WTC11 (cell line): ENCODE results near the gene SLC43A3. TPM values are rescaled to one million over a fixed set of nuclear protein-coding genes. Genes with fewer than 3 reads are reported as not detected.

Experiments
- ATAC-seq: fragments of 200-7000 bp; cut with Tn5 transposase; 2 replicates; pipeline ENCODE4 v1.10.0; 2021; ENCODE audit warnings: mild to moderate bottlenecking, moderate library complexity
- CTCF ChIA-PET: fragments of 300-600 bp; sonication (Branson Sonifier 250); formaldehyde crosslinking; loops from one replicate; lab custom pipeline; 2021; ENCODE audit warnings: antibody characterized with exemption; lab: Charles Lee
- POLR2A ChIA-PET: fragments of 350-600 bp; sonication (Branson Sonifier 250); formaldehyde crosslinking; loops from one replicate; lab custom pipeline; 2021; ENCODE audit warnings: antibody characterized with exemption; lab: Charles Lee
- DNase-seq: peaks from one replicate; pipeline ENCODE4 v3.0.0; 2021; ENCODE audit warnings: low spot score
- H3K27ac Mint-ChIP-seq: 2 replicates; pipeline ENCODE4 v1.8.0; 2021; ENCODE audit warnings: mixed read lengths
- H3K27me3 Mint-ChIP-seq: 2 replicates; pipeline ENCODE4 v1.8.0; 2021; ENCODE audit warnings: low read depth, mild to moderate bottlenecking, moderate library complexity, mixed read lengths
- H3K36me3 Mint-ChIP-seq: 2 replicates; pipeline ENCODE4 v1.8.0; 2021; ENCODE audit warnings: mixed read lengths
- H3K4me1 Mint-ChIP-seq: 2 replicates; pipeline ENCODE4 v1.8.0; 2022; ENCODE audit warnings: mixed read lengths
- H3K4me3 Mint-ChIP-seq: 2 replicates; pipeline ENCODE4 v1.8.0; 2021; ENCODE audit warnings: mild to moderate bottlenecking, moderate library complexity, mixed read lengths
- H3K9me3 Mint-ChIP-seq: 2 replicates; pipeline ENCODE4 v1.8.0; 2021; ENCODE audit warnings: mixed read lengths
- ATF1 ChIP-seq: sonication (generic); formaldehyde crosslinking; IDR thresholded peaks from 2 replicates; pipeline ENCODE4 v1.8.1; 2023; ENCODE audit warnings: mild to moderate bottlenecking, moderate library complexity, missing genetic modification reagents
- CBFB ChIP-seq: sonication (generic); formaldehyde crosslinking; IDR thresholded peaks from 2 replicates; pipeline ENCODE4 v1.8.1; 2022; ENCODE audit warnings: mild to moderate bottlenecking, low read depth, missing genetic modification reagents
- KAT7 ChIP-seq: sonication (generic); formaldehyde crosslinking; IDR thresholded peaks from 2 replicates; pipeline ENCODE4 v1.8.1; 2023; ENCODE audit warnings: missing genetic modification reagents, mild to moderate bottlenecking, borderline replicate concordance
- NFATC4 ChIP-seq: fragments of 250-450 bp; sonication (Bioruptor Pico); IDR thresholded peaks from 2 replicates; pipeline ENCODE4 v1.9.0; 2021; ENCODE audit warnings: mild to moderate bottlenecking
- PRRX2 ChIP-seq: fragments of 250-450 bp; sonication (Bioruptor Pico); IDR thresholded peaks from 2 replicates; pipeline ENCODE4 v1.8.0; 2021; ENCODE audit warnings: mild to moderate bottlenecking
- TEAD4 ChIP-seq: sonication (generic); formaldehyde crosslinking; IDR thresholded peaks from 2 replicates; pipeline ENCODE4 v1.8.0; 2022; ENCODE audit warnings: mild to moderate bottlenecking, missing genetic modification reagents
- ZNF232 ChIP-seq: sonication (generic); formaldehyde crosslinking; IDR thresholded peaks from 2 replicates; pipeline ENCODE4 v1.8.0; 2022; ENCODE audit warnings: mild to moderate bottlenecking, missing genetic modification reagents
- total RNA-seq: library from RNA; stranded (reverse); gene quantifications from 3 replicates; pipeline ENCODE4 v1.2.3, GENCODE V29; 2021
- TF ChIP-seq, protein P1 (sequence below): fragments of 250-450 bp; sonication (Bioruptor Pico); IDR thresholded peaks from 2 replicates; pipeline ENCODE4 v2.1.2; 2022; ENCODE audit warnings: mild to moderate bottlenecking, moderate library complexity
- TF ChIP-seq, protein P2 (sequence below): fragments of 250-450 bp; sonication (Bioruptor Pico); conservative IDR thresholded peaks from 2 replicates; pipeline ENCODE4 v1.9.0; 2021; ENCODE audit warnings: mild to moderate bottlenecking
- TF ChIP-seq, protein P3 (sequence below): fragments of 200-600 bp; IDR thresholded peaks from 2 replicates; pipeline ENCODE4 v1.8.0; 2022; ENCODE audit warnings: antibody characterized with exemption
- TF ChIP-seq, protein P4 (sequence below): sonication (generic); formaldehyde crosslinking; IDR thresholded peaks from 2 replicates; pipeline ENCODE4 v1.8.0; 2023; ENCODE audit warnings: missing genetic modification reagents
- TF ChIP-seq, protein P5 (sequence below): sonication (generic); formaldehyde crosslinking; IDR thresholded peaks from 2 replicates; pipeline ENCODE4 v1.8.0; 2022; ENCODE audit warnings: missing genetic modification reagents
- TF ChIP-seq, protein P6 (sequence below): sonication (generic); formaldehyde crosslinking; IDR thresholded peaks from 2 replicates; pipeline ENCODE4 v1.8.0; 2023; ENCODE audit warnings: missing genetic modification reagents, mild to moderate bottlenecking, borderline replicate concordance

SLC43A3 gene
- total RNA-seq, 1 experiment from 2014 or later, result 22.6 TPM

DNA sequence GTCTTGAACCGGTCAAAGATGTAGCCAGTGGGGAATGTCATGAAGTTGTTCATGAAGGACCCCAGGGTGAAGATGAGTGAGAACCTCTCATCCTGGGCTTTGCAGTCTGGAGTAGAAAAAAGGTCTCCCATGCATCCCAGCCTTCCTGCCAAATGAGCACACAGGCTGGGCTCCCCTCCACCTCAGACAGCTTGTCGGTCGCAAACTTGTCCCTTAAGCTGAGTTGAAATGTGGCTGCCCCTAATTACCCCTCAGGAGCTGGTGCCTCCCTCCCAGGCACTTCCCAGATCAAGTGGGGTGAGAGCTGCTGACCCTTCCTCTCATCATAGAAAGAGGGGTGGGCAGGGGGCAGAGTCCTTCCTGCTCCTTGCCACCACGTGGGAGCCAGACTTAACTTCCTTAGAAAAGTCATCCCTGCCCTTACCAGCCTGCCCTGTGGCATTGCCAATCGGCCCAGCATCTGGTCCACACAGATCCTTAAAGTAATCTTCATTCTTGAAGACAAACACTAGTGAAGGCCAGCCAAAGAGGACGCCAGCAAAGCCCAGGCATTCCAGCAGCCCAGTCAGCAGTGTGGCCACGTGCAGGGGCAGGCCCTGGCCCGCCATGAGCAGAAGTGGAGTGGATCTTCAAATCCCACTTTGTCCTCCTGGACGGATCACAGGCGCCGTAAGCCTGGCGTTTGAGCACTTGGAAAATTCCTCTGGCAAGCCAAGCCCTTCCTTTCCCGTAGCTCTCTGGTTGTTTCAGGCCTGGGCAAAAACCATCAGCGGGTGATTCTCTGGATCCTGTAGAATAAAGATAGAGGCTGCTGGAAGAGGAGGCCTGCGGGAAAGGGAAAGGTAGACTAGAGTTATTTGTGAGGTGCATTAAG, 1.1 kb downstream of the SLC43A3 start:
- ChIA-PET CTCF (interaction anchor here (0.6 to 4.2 kb wide), 13 partner anchors 10 to 179 kb away, joined by 3 to 26 read pairs (median 4); no protein-coding TSS in a partner anchor), POLR2A (interaction anchor here (0.6 kb wide), 2 partner anchors 76 to 226 kb away, joined by 3 read pairs; no protein-coding TSS in a partner anchor)
- peak overlapping the region; percentile 72 for H3K4me3 Mint-ChIP-seq
- DNase-seq, result no peak
- peaks cover 27% of the 10 kb centered on the region for H3K4me1 Mint-ChIP-seq
- TF ChIP-seq ATF1 (no peak), CBFB (CRISPR knock-in tag) (no peak), KAT7 (CRISPR knock-in tag) (no peak), ZNF232 (no peak), PRRX2 (CRISPR knock-in tag) (no peak), TEAD4 (CRISPR knock-in tag) (no peak), NFATC4 (CRISPR knock-in tag) (no peak)
- TF ChIP-seq, protein P1, sequence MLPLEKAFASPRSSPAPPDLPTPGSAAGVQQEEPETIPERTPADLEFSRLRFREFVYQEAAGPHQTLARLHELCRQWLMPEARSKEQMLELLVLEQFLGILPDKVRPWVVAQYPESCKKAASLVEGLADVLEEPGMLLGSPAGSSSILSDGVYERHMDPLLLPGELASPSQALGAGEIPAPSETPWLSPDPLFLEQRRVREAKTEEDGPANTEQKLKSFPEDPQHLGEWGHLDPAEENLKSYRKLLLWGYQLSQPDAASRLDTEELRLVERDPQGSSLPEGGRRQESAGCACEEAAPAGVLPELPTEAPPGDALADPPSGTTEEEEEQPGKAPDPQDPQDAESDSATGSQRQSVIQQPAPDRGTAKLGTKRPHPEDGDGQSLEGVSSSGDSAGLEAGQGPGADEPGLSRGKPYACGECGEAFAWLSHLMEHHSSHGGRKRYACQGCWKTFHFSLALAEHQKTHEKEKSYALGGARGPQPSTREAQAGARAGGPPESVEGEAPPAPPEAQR, result no peak
- TF ChIP-seq, protein P2, sequence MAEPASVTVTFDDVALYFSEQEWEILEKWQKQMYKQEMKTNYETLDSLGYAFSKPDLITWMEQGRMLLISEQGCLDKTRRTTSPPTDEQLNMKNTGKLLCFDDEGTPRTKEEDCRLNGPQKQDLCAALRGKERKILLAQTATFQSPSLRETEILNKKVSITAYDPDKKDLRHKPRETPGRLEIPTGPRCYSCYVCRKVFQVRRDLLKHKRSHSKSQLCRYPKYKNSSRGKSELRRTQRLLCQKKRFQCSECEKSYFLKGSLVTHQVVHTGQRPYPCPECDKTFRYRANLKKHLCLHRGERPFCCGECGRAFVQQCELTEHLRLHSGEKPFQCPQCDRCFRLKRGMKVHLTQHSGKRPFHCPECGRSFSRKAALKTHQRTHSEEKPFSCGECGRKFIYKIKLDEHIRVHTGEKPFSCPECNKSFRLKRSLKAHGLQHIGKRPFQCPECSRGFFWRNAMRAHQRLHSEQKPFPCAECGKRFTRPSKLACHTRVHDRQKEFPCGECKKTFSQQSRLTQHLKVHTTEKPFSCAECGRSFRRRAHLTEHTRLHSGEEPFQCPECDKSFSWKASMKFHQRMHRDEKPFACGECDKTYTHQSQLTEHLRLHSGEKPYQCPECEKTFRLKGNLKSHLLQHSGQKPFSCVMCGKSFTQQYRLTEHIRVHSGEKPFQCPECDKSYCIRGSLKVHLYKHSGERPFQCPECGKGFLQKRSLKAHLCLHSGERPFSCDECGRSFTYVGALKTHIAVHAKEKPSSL (CRISPR knock-in tag), result no peak
- TF ChIP-seq, protein P3, sequence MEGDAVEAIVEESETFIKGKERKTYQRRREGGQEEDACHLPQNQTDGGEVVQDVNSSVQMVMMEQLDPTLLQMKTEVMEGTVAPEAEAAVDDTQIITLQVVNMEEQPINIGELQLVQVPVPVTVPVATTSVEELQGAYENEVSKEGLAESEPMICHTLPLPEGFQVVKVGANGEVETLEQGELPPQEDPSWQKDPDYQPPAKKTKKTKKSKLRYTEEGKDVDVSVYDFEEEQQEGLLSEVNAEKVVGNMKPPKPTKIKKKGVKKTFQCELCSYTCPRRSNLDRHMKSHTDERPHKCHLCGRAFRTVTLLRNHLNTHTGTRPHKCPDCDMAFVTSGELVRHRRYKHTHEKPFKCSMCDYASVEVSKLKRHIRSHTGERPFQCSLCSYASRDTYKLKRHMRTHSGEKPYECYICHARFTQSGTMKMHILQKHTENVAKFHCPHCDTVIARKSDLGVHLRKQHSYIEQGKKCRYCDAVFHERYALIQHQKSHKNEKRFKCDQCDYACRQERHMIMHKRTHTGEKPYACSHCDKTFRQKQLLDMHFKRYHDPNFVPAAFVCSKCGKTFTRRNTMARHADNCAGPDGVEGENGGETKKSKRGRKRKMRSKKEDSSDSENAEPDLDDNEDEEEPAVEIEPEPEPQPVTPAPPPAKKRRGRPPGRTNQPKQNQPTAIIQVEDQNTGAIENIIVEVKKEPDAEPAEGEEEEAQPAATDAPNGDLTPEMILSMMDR, result no peak
- TF ChIP-seq, protein P4, sequence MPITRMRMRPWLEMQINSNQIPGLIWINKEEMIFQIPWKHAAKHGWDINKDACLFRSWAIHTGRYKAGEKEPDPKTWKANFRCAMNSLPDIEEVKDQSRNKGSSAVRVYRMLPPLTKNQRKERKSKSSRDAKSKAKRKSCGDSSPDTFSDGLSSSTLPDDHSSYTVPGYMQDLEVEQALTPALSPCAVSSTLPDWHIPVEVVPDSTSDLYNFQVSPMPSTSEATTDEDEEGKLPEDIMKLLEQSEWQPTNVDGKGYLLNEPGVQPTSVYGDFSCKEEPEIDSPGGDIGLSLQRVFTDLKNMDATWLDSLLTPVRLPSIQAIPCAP (CRISPR knock-in tag), result no peak
- TF ChIP-seq, protein P5, sequence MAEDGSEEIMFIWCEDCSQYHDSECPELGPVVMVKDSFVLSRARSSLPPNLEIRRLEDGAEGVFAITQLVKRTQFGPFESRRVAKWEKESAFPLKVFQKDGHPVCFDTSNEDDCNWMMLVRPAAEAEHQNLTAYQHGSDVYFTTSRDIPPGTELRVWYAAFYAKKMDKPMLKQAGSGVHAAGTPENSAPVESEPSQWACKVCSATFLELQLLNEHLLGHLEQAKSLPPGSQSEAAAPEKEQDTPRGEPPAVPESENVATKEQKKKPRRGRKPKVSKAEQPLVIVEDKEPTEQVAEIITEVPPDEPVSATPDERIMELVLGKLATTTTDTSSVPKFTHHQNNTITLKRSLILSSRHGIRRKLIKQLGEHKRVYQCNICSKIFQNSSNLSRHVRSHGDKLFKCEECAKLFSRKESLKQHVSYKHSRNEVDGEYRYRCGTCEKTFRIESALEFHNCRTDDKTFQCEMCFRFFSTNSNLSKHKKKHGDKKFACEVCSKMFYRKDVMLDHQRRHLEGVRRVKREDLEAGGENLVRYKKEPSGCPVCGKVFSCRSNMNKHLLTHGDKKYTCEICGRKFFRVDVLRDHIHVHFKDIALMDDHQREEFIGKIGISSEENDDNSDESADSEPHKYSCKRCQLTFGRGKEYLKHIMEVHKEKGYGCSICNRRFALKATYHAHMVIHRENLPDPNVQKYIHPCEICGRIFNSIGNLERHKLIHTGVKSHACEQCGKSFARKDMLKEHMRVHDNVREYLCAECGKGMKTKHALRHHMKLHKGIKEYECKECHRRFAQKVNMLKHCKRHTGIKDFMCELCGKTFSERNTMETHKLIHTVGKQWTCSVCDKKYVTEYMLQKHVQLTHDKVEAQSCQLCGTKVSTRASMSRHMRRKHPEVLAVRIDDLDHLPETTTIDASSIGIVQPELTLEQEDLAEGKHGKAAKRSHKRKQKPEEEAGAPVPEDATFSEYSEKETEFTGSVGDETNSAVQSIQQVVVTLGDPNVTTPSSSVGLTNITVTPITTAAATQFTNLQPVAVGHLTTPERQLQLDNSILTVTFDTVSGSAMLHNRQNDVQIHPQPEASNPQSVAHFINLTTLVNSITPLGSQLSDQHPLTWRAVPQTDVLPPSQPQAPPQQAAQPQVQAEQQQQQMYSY (CRISPR knock-in tag), result no peak
- TF ChIP-seq, protein P6, sequence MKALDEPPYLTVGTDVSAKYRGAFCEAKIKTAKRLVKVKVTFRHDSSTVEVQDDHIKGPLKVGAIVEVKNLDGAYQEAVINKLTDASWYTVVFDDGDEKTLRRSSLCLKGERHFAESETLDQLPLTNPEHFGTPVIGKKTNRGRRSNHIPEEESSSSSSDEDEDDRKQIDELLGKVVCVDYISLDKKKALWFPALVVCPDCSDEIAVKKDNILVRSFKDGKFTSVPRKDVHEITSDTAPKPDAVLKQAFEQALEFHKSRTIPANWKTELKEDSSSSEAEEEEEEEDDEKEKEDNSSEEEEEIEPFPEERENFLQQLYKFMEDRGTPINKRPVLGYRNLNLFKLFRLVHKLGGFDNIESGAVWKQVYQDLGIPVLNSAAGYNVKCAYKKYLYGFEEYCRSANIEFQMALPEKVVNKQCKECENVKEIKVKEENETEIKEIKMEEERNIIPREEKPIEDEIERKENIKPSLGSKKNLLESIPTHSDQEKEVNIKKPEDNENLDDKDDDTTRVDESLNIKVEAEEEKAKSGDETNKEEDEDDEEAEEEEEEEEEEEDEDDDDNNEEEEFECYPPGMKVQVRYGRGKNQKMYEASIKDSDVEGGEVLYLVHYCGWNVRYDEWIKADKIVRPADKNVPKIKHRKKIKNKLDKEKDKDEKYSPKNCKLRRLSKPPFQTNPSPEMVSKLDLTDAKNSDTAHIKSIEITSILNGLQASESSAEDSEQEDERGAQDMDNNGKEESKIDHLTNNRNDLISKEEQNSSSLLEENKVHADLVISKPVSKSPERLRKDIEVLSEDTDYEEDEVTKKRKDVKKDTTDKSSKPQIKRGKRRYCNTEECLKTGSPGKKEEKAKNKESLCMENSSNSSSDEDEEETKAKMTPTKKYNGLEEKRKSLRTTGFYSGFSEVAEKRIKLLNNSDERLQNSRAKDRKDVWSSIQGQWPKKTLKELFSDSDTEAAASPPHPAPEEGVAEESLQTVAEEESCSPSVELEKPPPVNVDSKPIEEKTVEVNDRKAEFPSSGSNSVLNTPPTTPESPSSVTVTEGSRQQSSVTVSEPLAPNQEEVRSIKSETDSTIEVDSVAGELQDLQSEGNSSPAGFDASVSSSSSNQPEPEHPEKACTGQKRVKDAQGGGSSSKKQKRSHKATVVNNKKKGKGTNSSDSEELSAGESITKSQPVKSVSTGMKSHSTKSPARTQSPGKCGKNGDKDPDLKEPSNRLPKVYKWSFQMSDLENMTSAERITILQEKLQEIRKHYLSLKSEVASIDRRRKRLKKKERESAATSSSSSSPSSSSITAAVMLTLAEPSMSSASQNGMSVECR, result no peak
- peaks cover 15% of the 10 kb centered on the region for H3K36me3 Mint-ChIP-seq
- H3K27ac Mint-ChIP-seq, result no peak overlapping the region
- peaks cover 38% of the 10 kb centered on the region for H3K27me3 Mint-ChIP-seq
- ATAC-seq, result no peak
- H3K9me3 Mint-ChIP-seq, result no peaks in the 10 kb centered on the region
